CD14-positive monocyte (primary cell): ENCODE data around the gene PTRH1. TPM values are rescaled to one million over a fixed set of nuclear protein-coding genes. Genes with fewer than 3 reads are reported as not detected.

Source experiments
- DNase-seq, 3 donors: peaks; one replicate each; pipeline ENCODE4 v3.0.0-alpha.2; 2011 to 2022
- H2AFZ ChIP-seq: 2 replicates; pipeline ENCODE4 v1.6.0; 2012; ENCODE audit warnings: mild to moderate bottlenecking, low read depth, low read length, inconsistent platforms; ENCODE audit not compliant: insufficient read depth, poor library complexity, severe bottlenecking
- H3K27ac ChIP-seq, 2 donors: 1 replicate in 1 of 2; 2 replicates in 1 of 2; pipeline ENCODE4 v1.5.1; 2012 to 2013; ENCODE audit warnings: low read length in 2 of 2, control low read depth in 1 of 2, inconsistent platforms in 1 of 2, low read depth in 1 of 2, mild to moderate bottlenecking in 1 of 2
- H3K27me3 ChIP-seq, 2 donors: one replicate each; pipeline versions ENCODE4 v1.6.0 to v1.6.1; 2011 to 2013; ENCODE audit warnings: low read length in 2 of 2; ENCODE audit not compliant: control insufficient read depth in 2 of 2, insufficient read depth in 2 of 2
- H3K36me3 ChIP-seq, 2 donors: replicated peaks in 1 of 2; 1 replicate in 1 of 2; 2 replicates in 1 of 2; pipeline versions ENCODE4 v1.5.1 to v1.6.1; 2012 to 2013; ENCODE audit warnings: low read length in 2 of 2, control low read depth in 1 of 2, inconsistent platforms in 1 of 2, mild to moderate bottlenecking in 1 of 2; ENCODE audit not compliant: insufficient read depth in 2 of 2, control insufficient read depth in 1 of 2
- H3K4me1 ChIP-seq, 2 donors: 1 replicate in 1 of 2; 2 replicates in 1 of 2; pipeline versions ENCODE4 v1.5.1 to v1.6.1; 2012 to 2013; ENCODE audit warnings: low read length in 2 of 2, control low read depth in 1 of 2, inconsistent platforms in 1 of 2, mild to moderate bottlenecking in 1 of 2, moderate library complexity in 1 of 2; ENCODE audit not compliant: insufficient read depth in 2 of 2, control insufficient read depth in 1 of 2
- H3K4me2 ChIP-seq: replicated peaks from 2 replicates; pipeline ENCODE3; 2012; ENCODE audit warnings: low read length, moderate library complexity, mild to moderate bottlenecking; ENCODE audit not compliant: poor library complexity, severe bottlenecking; ENCODE audit errors: extremely low read depth
- H3K4me3 ChIP-seq, 3 experiments: fragments of 200-600 bp in 1 of 3; sonication (generic) in 1 of 3; replicated peaks in 1 of 3; 1 replicate in 2 of 3; 2 replicates in 1 of 3; pipeline ENCODE4 v1.5.1; 2011 to 2013; ENCODE audit warnings: low read length in 3 of 3, mild to moderate bottlenecking in 3 of 3, control low read depth in 2 of 3, low read depth in 2 of 3, inconsistent platforms in 1 of 3, moderate library complexity in 1 of 3
- H3K79me2 ChIP-seq: 2 replicates; pipeline ENCODE4 v1.6.0; 2012; ENCODE audit warnings: mild to moderate bottlenecking, control low read depth, inconsistent platforms, low read length, moderate library complexity; ENCODE audit not compliant: insufficient read depth
- H3K9ac ChIP-seq: 2 replicates; pipeline ENCODE4 v1.6.0; 2017; ENCODE audit warnings: low read length, mild to moderate bottlenecking; ENCODE audit not compliant: insufficient read depth, poor library complexity, severe bottlenecking
- H3K9me3 ChIP-seq, 2 donors: replicated peaks in 1 of 2; 1 replicate in 1 of 2; 2 replicates in 1 of 2; pipeline versions ENCODE4 v1.5.1 to v1.6.1; 2012 to 2013; ENCODE audit warnings: low read length in 2 of 2, control low read depth in 1 of 2; ENCODE audit not compliant: control insufficient read depth in 1 of 2, insufficient read depth in 1 of 2
- H4K20me1 ChIP-seq: 2 replicates; pipeline ENCODE4 v1.6.0; 2012; ENCODE audit warnings: mild to moderate bottlenecking, low read length, control low read depth, moderate library complexity; ENCODE audit not compliant: insufficient read depth
- H3K27ac Mint-ChIP-seq, 7 donors: one replicate each; pipeline ENCODE4 v1.8.0; 2020; ENCODE audit warnings: mild to moderate bottlenecking in 7 of 7, mixed read lengths in 7 of 7, moderate library complexity in 6 of 7, inconsistent platforms in 2 of 7
- H3K27me3 Mint-ChIP-seq, 3 donors: one replicate each; pipeline ENCODE4 v1.8.0; 2021 to 2022; ENCODE audit warnings: low read depth in 3 of 3, mild to moderate bottlenecking in 3 of 3, mixed read lengths in 3 of 3, moderate library complexity in 3 of 3, inconsistent platforms in 1 of 3
- H3K36me3 Mint-ChIP-seq, 2 donors: one replicate each; pipeline ENCODE4 v1.8.0; 2020; ENCODE audit warnings: mixed read lengths in 2 of 2, inconsistent platforms in 1 of 2, mild to moderate bottlenecking in 1 of 2
- H3K4me1 Mint-ChIP-seq: one replicate; pipeline ENCODE4 v1.8.0; 2020; ENCODE audit warnings: mild to moderate bottlenecking, mixed read lengths
- H3K4me3 Mint-ChIP-seq, 2 donors: one replicate each; pipeline ENCODE4 v1.8.0; 2020; ENCODE audit warnings: mild to moderate bottlenecking in 2 of 2, mixed read lengths in 2 of 2, moderate library complexity in 1 of 2
- H3K9me3 Mint-ChIP-seq, 7 donors: one replicate each; pipeline ENCODE4 v1.8.0; 2020 to 2022; ENCODE audit warnings: mixed read lengths in 7 of 7, mild to moderate bottlenecking in 6 of 7, moderate library complexity in 6 of 7, inconsistent platforms in 2 of 7
- WGBS: methylation state at CpG from one replicate; pipeline ENCODE4 v1.1.5; 2013; ENCODE audit warnings: missing lambda C conversion rate; ENCODE audit not compliant: insufficient coverage; 5-methylcytosine and 5-hydroxymethylcytosine counted together
- intact Hi-C, 2 donors: fragments of 100-400 bp; cut with micrococcal nuclease; formaldehyde crosslinking; loops; one replicate each; pipeline versions ENCODE4 v1.15.0 to v1.15.1; 2023
- polyA plus RNA-seq, 3 donors: library from polyadenylated mRNA; depleted of rRNA in 1 of 3; unstranded in 2 of 3; stranded (reverse) in 1 of 3; fragments of 300-500 nt in 2 of 3; fragments of >200 nt in 1 of 3; fragmentation: Illumina TruSeq in 2 of 3; gene quantifications; 1 replicate in 2 of 3; 2 replicates in 1 of 3; pipeline ENCODE4 v1.2.3, GENCODE V29; 2012 to 2021
- TF ChIP-seq, protein P1 (sequence below): fragments of 200-600 bp; IDR thresholded peaks from one replicate; pipeline ENCODE4 v1.8.0; 2022; ENCODE audit warnings: antibody characterized with exemption, mild to moderate bottlenecking

The PTRH1 gene
- polyA plus RNA-seq, 3 donors, result 6.9 to 19.9 (median 19.5) TPM

DNA sequence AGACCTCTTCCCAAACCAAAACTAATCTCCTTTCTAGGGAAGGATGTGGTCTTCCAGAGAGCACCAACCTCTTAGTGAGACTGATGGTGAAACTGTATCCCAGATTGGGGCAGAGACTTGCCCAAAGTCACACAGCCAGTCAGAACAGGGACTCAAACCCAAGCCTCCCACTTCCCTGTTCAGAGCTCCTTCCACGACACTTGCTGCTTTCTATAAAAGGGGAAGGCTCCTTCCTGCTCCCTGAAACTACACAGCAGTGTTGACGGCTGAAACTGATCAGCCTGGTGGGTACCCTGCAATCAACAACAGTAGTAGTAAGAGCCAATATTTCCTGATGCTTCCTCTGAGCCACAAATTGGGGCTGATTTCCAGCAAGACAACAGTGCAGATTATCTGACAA is 18.2 kb upstream of the PTRH1 start:
- H2AFZ ChIP-seq, result no peak overlapping the region
- H3K36me3 Mint-ChIP-seq, result peaks cover 27 to 50% of the 10 kb centered on the region in 2 donors
- peak in 1 of 3 donors; percentile 30 for DNase-seq
- no peak overlapping the region for H3K4me3 Mint-ChIP-seq
- H3K79me2 ChIP-seq, result no peaks in the 10 kb centered on the region
- H4K20me1 ChIP-seq, result peaks cover 47% of the 10 kb centered on the region
- peak overlapping the region in 1 of 2 donors; percentile 90 for H3K27ac ChIP-seq
- intact Hi-C loops, result loop anchor here (1.0 to 5.0 kb wide), 5 partner anchors 37 to 229 kb away; no protein-coding TSS in a partner anchor
- H3K4me3 ChIP-seq, result no peak overlapping the region
- H3K4me2 ChIP-seq, result peak overlapping the region; percentile 74
- TF ChIP-seq, protein P1, sequence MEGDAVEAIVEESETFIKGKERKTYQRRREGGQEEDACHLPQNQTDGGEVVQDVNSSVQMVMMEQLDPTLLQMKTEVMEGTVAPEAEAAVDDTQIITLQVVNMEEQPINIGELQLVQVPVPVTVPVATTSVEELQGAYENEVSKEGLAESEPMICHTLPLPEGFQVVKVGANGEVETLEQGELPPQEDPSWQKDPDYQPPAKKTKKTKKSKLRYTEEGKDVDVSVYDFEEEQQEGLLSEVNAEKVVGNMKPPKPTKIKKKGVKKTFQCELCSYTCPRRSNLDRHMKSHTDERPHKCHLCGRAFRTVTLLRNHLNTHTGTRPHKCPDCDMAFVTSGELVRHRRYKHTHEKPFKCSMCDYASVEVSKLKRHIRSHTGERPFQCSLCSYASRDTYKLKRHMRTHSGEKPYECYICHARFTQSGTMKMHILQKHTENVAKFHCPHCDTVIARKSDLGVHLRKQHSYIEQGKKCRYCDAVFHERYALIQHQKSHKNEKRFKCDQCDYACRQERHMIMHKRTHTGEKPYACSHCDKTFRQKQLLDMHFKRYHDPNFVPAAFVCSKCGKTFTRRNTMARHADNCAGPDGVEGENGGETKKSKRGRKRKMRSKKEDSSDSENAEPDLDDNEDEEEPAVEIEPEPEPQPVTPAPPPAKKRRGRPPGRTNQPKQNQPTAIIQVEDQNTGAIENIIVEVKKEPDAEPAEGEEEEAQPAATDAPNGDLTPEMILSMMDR, result no peak
- peaks cover 19 to 25% of the 10 kb centered on the region in 2 donors for H3K4me1 ChIP-seq
- H3K27ac Mint-ChIP-seq, result peak overlapping the region; percentile 63 to 95 (median 86)
- H3K9ac ChIP-seq, result no peak overlapping the region
- H3K27me3 Mint-ChIP-seq, result peaks cover 0 to 3% (median 0%) of the 10 kb centered on the region in 3 donors
- peaks cover 17% of the 10 kb centered on the region for H3K4me1 Mint-ChIP-seq
- peaks cover 0 to 1% (median 0%) of the 10 kb centered on the region in 7 donors for H3K9me3 Mint-ChIP-seq
- no peaks in the 10 kb centered on the region for H3K9me3 ChIP-seq
- H3K27me3 ChIP-seq, result no peaks in the 10 kb centered on the region
- peaks cover 25 to 43% of the 10 kb centered on the region in 2 donors for H3K36me3 ChIP-seq
- 0% methylated on average over 1 of the region's 2 CpGs for WGBS

DNA sequence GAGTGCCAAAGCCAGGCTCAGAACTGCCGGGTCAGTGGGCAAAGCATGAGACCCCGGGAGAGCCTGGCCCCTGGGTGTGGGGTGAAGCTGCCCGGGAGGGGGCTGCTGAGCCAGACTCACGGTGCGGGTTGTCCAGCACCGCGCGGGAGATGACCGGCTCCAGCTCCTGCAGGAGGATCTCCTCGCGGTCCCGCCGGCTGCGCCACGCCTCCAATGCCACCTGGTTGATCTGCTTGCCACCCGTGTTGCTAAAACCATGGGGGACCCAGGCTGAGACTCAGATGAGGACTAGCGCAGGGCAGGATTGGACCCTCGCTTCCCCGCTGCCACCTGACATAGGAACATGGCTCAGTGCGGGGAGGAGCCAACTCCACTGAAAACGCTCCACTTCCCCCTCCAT is 17.0 kb upstream of the PTRH1 start:
- Histone ChIP-seq H4K20me1 (peaks cover 41% of the 10 kb centered on the region), H3K27me3 (no peaks in the 10 kb centered on the region), H3K4me1 (peaks cover 19 to 25% of the 10 kb centered on the region in 2 donors), H3K4me2 (no peak overlapping the region), H3K9ac (no peak overlapping the region), H3K79me2 (no peaks in the 10 kb centered on the region), H2AFZ (no peak overlapping the region), H3K9me3 (no peaks in the 10 kb centered on the region), H3K27ac (no peak overlapping the region), H3K36me3 (peaks cover 16 to 32% of the 10 kb centered on the region in 2 donors), H3K4me3 (no peak overlapping the region)
- H3K36me3 Mint-ChIP-seq, result peaks cover 19 to 40% of the 10 kb centered on the region in 2 donors
- 97% methylated on average over 20 of the region's 21 CpGs for WGBS
- H3K27ac Mint-ChIP-seq, result no peak overlapping the region
- peaks cover 17% of the 10 kb centered on the region for H3K4me1 Mint-ChIP-seq
- no peak overlapping the region for H3K4me3 Mint-ChIP-seq
- TF ChIP-seq, protein P1, result no peak
- H3K27me3 Mint-ChIP-seq, result peaks cover 0 to 3% (median 0%) of the 10 kb centered on the region in 3 donors
- H3K9me3 Mint-ChIP-seq, result peaks cover 0 to 1% (median 0%) of the 10 kb centered on the region in 7 donors
- no peak for DNase-seq
- intact Hi-C loops, result loop anchor here (2.0 to 5.0 kb wide), 2 partner anchors 140 to 228 kb away; no protein-coding TSS in a partner anchor
